RWPE2 (cell line): ENCODE data around the gene GBF1.

ENCODE experiments used
- ATAC-seq: fragments of 200-7000 bp; cut with Tn5 transposase; 3 replicates; pipeline ENCODE4 v1.9.1; 2021; ENCODE audit warnings: low read depth
- DNase-seq: peaks from one replicate; pipeline ENCODE4 v3.0.0-alpha.2; 2020; ENCODE audit warnings: low spot score
- H3K27ac ChIP-seq: fragments of 450-650 bp; 2 replicates; pipeline ENCODE4 v1.5.1; 2017; ENCODE audit warnings: mild to moderate bottlenecking; ENCODE audit not compliant: poor library complexity, severe bottlenecking
- H3K27me3 ChIP-seq: fragments of 250-450 bp; sonication (Bioruptor Pico); 2 replicates; pipeline ENCODE4 v1.5.1; 2021; ENCODE audit warnings: mild to moderate bottlenecking, moderate library complexity; ENCODE audit not compliant: insufficient read depth, poor library complexity, severe bottlenecking
- H3K36me3 ChIP-seq: fragments of 250-450 bp; sonication (Bioruptor Pico); 2 replicates; pipeline ENCODE4 v1.5.1; 2020; ENCODE audit warnings: low read depth, mild to moderate bottlenecking, moderate library complexity
- H3K4me1 ChIP-seq: fragments of 250-450 bp; sonication (Bioruptor Pico); 2 replicates; pipeline ENCODE4 v1.5.1; 2021; ENCODE audit warnings: mild to moderate bottlenecking, moderate library complexity; ENCODE audit not compliant: insufficient read depth, poor library complexity, severe bottlenecking
- H3K4me3 ChIP-seq: fragments of 250-450 bp; sonication (Bioruptor Pico); 2 replicates; pipeline ENCODE4 v1.5.1; 2021; ENCODE audit warnings: mild to moderate bottlenecking, moderate library complexity; ENCODE audit not compliant: severe bottlenecking
- H3K9me3 ChIP-seq: fragments of 250-450 bp; sonication (Bioruptor Pico); 2 replicates; pipeline ENCODE4 v1.5.1; 2021; ENCODE audit warnings: mild to moderate bottlenecking, moderate library complexity; ENCODE audit not compliant: severe bottlenecking
- CTCF ChIP-seq: fragments of 450-650 bp; IDR thresholded peaks from one replicate; pipeline ENCODE4 v1.5.1; 2017; ENCODE audit warnings: mild to moderate bottlenecking, moderate library complexity; ENCODE audit not compliant: poor library complexity, severe bottlenecking

The GBF1 gene

GRCh38 chr10:102322914-102323313 lies 77.6 kb downstream of the GBF1 start:
- Histone ChIP-seq H3K27me3 (no peaks in the 10 kb centered on the region), H3K4me3 (no peak overlapping the region), H3K4me1 (no peaks in the 10 kb centered on the region), H3K27ac (no peak overlapping the region), H3K9me3 (no peaks in the 10 kb centered on the region), H3K36me3 (no peaks in the 10 kb centered on the region)
- ATAC-seq (no peak), DNase-seq (no peak)
- no peak for TF ChIP-seq CTCF

- DNase-seq: no peak
- H3K4me3 ChIP-seq: no peak overlapping the region
- no peaks in the 10 kb centered on the region for H3K27me3 ChIP-seq
- no peaks in the 10 kb centered on the region for H3K9me3 ChIP-seq
- H3K4me1 ChIP-seq: no peaks in the 10 kb centered on the region
- no peak for TF ChIP-seq CTCF
- H3K36me3 ChIP-seq: no peaks in the 10 kb centered on the region
- peak overlapping the region; percentile 3 for H3K27ac ChIP-seq
- peak; percentile 70 for ATAC-seq
Observed at GRCh38 chr10:102324061-102324460, 78.7 kb downstream of the GBF1 start.

- DNase-seq: no peak
- Histone ChIP-seq H3K27ac (no peak overlapping the region), H3K4me3 (no peak overlapping the region), H3K4me1 (no peaks in the 10 kb centered on the region), H3K27me3 (no peaks in the 10 kb centered on the region), H3K36me3 (no peaks in the 10 kb centered on the region), H3K9me3 (no peaks in the 10 kb centered on the region)
- no peak for TF ChIP-seq CTCF
- no peak for ATAC-seq
Observed at GRCh38 chr10:102326031-102326430, 80.7 kb downstream of the GBF1 start.

GRCh38 chr10:102327002-102327401 lies 81.7 kb downstream of the GBF1 start:
- Histone ChIP-seq H3K4me3 (no peak overlapping the region), H3K9me3 (no peaks in the 10 kb centered on the region), H3K27ac (no peak overlapping the region), H3K4me1 (no peaks in the 10 kb centered on the region), H3K36me3 (no peaks in the 10 kb centered on the region), H3K27me3 (no peaks in the 10 kb centered on the region)
- DNase-seq: no peak
- no peak for TF ChIP-seq CTCF
- no peak for ATAC-seq

GRCh38 chr10:102327641-102328040 lies 82.3 kb downstream of the GBF1 start:
- Histone ChIP-seq H3K4me3 (no peak overlapping the region), H3K36me3 (no peaks in the 10 kb centered on the region), H3K4me1 (no peaks in the 10 kb centered on the region), H3K9me3 (no peaks in the 10 kb centered on the region), H3K27ac (no peak overlapping the region), H3K27me3 (no peaks in the 10 kb centered on the region)
- ATAC-seq (no peak), DNase-seq (no peak)
- no peak for TF ChIP-seq CTCF
